GM18873 (cell line): Measurements from ENCODE around the gene BOK.
"Not testable (repeated sequence)": the region's sequence is repeated elsewhere in the genome, so short reads cannot be mapped to it uniquely, and the experiment has no call there.

ENCODE experiments used
- ATAC-seq: cut with Tn5 transposase; IDR thresholded peaks from one replicate; pipeline ENCODE4 v1.9.1; 2021; ENCODE audit warnings: mild to moderate bottlenecking, moderate library complexity, moderate number of reproducible peaks; ENCODE audit not compliant: unreplicated experiment, low FRiP score

BOK gene

GRCh38 chr2:241558532-241559322 lies at the start of gene BOK:
Gene BOK, plus strand, starts transcription at chr2:241558745. Its CDS starts 739 bp downstream, at chr2:241559484.
- ATAC-seq = no peak

GRCh38 chr2:241509155-241509784 lies 49.3 kb upstream of the BOK start:
- ATAC-seq = no peak

GRCh38 chr2:241511091-241511741 lies 47.3 kb upstream of the BOK start:
- no peak for ATAC-seq

DNA sequence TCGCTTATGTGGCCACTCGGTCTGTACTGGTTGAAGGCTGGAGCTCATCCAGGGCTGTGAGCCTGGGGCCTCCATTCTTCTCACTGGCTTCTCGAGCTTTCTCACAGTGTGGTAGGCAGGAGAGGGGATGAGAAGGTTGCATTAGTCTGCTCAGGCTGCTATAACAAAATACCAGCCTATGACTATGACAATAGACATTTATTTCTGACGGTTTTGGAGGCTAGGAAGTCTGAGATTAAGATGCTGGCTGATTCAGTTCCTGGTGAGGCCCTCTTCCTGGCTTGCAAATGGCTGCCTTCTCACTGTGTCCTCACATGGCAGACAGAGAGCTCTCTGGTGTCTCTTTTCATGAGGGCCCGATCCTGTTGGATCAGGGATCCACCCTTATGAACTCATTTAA lies 44.0 kb upstream of the BOK start:
- ATAC-seq = no peak

- no peak for ATAC-seq
Measured at GRCh38 chr2:241514986-241515737, 43.4 kb upstream of the BOK start.

GRCh38 chr2:241516520-241516965 lies 42.0 kb upstream of the BOK start:
- ATAC-seq = no peak

DNA sequence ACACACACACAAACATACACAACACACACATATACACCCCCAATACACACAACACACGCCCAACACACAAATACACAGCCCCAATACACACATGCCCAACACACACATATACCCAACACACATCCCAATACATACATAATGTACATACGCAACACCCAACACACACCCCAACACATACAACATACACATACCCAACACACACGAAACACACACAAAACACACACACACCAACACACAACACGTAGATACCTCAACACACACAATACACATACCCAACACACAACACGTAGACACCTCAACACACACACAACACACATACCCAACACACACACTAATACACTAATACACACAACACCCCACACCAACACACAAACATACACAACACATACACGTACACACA lies 41.2 kb upstream of the BOK start:
- ATAC-seq = no peak

GRCh38 chr2:241519669-241520068 lies 38.9 kb upstream of the BOK start:
- ATAC-seq = no peak

GRCh38 chr2:241522477-241522876 lies 36.1 kb upstream of the BOK start:
- ATAC-seq = no peak

GRCh38 chr2:241525818-241526780 lies 32.4 kb upstream of the BOK start:
- ATAC-seq = not testable (repeated sequence)

DNA sequence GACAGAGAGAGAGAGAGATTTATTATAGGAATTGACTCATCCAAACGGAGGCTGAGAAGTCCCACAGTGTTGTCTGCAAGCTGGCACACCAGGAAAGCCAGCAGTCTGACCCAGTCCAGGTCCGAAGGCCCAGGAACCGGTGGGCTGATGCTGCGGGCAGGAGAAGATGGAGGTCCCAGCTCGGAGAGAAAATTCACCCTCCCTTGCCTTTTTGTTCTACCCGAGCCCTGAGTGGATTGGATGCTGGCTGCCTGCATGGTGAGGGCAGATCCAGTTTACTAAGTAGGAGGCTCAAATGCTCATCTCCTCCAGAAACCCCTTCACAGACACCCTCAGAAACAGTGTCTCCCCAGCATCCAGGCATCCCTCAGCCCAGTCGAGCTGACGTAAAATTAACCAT lies 28.0 kb upstream of the BOK start:
- ATAC-seq = no peak

GRCh38 chr2:241531161-241531722 lies 27.3 kb upstream of the BOK start:
- ATAC-seq = no peak

GRCh38 chr2:241532168-241532567 lies 26.4 kb upstream of the BOK start:
- no peak for ATAC-seq

GRCh38 chr2:241532733-241533601 lies 25.6 kb upstream of the BOK start:
- no peak for ATAC-seq

DNA sequence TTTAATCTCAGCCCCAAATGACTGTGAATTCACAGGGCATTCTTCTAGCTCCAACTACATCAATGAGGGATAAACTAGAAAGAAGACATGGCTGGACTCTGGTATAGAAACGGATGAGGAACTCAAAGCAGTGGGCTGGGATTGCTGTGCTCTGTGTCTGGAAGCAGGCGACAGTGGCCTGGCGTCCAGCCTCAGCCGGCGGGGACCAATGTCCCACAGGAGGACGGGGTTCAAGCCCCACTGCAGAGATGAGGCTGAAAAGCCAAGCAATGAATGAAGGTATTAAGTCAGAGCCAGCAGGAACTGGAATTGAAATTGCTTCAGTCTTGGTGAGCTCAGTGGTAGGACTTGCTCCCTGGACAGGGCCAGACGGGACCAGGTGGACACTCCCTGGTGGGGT lies 24.3 kb upstream of the BOK start:
- no peak for ATAC-seq

DNA sequence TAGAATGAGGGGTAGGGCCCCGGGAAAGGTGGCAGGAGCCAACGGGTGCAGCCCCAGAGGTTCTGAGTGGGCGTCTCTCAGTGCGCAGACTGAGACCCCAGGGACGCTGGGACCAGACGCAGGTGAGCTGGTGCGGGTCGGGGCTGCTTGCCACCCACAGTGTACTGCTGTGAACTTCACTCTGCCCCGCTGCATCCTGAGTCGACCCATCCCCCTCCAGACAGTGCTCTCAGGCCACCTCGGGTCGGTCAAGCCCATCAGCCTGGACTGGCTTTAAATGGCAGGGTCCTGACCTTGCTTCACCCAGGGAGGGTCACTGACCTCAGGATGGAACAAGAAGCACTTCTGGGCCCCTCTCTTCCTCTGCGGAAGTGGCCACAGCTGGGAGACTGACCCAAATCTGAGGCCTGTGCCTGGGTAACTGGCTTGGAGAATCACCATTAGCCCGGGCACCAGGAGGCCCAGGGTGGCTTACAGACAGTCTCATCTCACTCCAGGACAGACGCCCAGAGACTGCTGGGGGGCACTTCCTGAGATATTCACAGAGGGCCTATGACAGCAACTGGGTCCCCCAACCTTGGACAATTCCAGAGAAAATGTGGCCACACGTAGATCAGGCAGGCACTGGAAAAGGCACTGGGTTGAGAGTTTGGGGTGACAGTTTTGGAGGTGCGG lies 23.7 kb upstream of the BOK start:
- no peak for ATAC-seq

DNA sequence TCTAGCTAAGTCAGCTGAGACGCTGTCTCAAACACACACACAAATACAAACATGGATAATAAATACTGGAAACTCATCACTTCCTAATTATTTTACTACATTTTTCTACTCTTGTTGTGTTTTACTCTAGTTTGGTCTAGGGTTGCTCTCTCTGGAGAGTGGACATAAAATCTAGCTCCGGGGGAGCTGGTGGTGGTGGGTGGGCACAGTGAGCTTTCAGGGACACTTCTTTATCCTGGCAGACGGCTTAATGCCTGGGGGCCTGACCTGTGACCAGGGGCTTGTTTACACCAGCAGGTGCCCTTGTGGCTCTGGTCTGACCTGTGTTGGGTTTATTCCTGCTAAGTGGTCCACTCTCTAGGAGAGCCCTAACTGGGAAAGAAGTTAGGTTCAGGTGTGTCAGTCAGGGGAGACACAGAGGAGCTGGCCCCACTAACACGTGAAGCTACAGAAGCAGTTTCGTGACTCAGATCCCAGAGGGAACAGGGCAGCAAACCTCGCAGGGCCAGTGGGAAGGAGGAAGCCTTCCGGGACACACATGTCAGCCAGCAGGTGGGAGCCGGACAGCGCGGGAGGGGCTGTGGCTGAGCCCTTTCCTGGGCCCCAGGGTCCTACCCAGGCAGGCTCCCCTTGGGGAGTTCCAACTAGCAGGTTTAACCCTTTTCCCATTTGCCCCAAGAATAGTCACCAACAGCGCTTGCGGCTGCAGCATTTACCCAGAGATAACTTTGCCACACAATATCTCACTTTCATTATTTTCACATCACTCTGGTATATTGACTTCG lies 22.5 kb upstream of the BOK start:
- ATAC-seq = no peak
